Ishikawa (cell line): ENCODE results near the gene ICA1.

ENCODE experiments used
- CEBPB ChIP-seq: IDR thresholded peaks from 2 replicates; pipeline ENCODE4 v1.6.1; 2012
- CREB1 ChIP-seq: IDR thresholded peaks from 2 replicates; pipeline ENCODE4 v1.6.1; 2012; ENCODE audit warnings: low read depth
- EGR1 ChIP-seq: IDR thresholded peaks from 2 replicates; pipeline ENCODE4 v1.6.1; 2012
- EP300 ChIP-seq: IDR thresholded peaks from 2 replicates; pipeline ENCODE4 v1.6.1; 2012; ENCODE audit warnings: borderline replicate concordance
- FOXM1 ChIP-seq: IDR thresholded peaks from 2 replicates; pipeline ENCODE4 v1.6.1; 2012; ENCODE audit warnings: low read depth, borderline replicate concordance
- NFIC ChIP-seq: IDR thresholded peaks from 2 replicates; pipeline ENCODE4 v1.6.1; 2012
- RAD21 ChIP-seq: IDR thresholded peaks from 2 replicates; pipeline ENCODE4 v1.6.1; 2012; ENCODE audit warnings: low read depth
- TAF1 ChIP-seq: IDR thresholded peaks from 2 replicates; pipeline ENCODE4 v1.6.1; 2012; ENCODE audit warnings: low read depth, mild to moderate bottlenecking
- TEAD4 ChIP-seq: IDR thresholded peaks from 2 replicates; pipeline ENCODE4 v1.6.1; 2012
- YY1 ChIP-seq: IDR thresholded peaks from 2 replicates; pipeline ENCODE4 v1.6.1; 2012; ENCODE audit warnings: low read depth
- ZBTB7A ChIP-seq: IDR thresholded peaks from 2 replicates; pipeline ENCODE4 v1.6.1; 2012; ENCODE audit warnings: low read depth
- TF ChIP-seq, protein P1 (sequence below): IDR thresholded peaks from 2 replicates; pipeline ENCODE4 v1.6.1; 2012
- TF ChIP-seq, protein P2 (sequence below): IDR thresholded peaks from 2 replicates; pipeline ENCODE4 v1.6.1; 2012; ENCODE audit warnings: low read depth, mild to moderate bottlenecking
- TF ChIP-seq, protein P3 (sequence below): IDR thresholded peaks from 2 replicates; pipeline ENCODE4 v1.6.1; 2012

DNA sequence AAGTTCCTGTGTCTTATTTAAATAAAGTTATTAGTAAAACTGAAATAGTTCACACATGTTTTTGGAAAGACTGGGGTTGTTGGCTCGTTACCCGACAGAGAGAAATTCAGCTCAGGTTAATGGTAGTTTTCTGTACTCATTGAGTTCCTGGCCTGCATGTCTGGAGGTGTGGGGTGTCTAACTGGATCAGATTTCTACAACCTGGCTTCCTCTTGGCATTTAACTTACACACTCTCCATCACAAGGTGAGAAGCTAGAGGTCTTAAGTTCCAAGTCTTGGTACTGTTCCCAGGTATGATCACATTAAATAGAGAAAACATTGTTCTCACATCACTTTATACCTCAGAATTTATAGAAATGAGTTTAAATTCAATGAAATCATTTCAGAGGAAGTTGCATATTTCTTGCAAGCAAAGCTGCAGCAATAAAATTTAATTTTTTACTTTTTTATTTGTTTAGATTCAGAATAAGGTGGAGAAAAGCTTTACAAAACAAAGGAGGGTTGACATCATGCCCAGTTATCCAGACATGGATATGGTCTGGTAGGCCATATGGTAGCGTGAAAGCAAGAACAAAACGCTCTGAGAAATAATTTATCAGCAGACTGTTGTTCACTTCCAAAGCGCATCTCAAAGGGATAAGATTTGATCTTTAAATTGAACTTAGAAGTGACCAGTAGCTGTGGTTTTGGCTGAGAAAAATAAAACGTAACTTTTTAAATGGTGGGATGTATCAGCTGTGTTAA, 172.8 kb downstream of the ICA1 start:
- TF ChIP-seq RAD21: no peak
- no peak for TF ChIP-seq TEAD4
- no peak for TF ChIP-seq EP300
- TF ChIP-seq YY1: no peak
- TF ChIP-seq, protein P1, sequence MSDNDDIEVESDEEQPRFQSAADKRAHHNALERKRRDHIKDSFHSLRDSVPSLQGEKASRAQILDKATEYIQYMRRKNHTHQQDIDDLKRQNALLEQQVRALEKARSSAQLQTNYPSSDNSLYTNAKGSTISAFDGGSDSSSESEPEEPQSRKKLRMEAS: no peak
- TF ChIP-seq, protein P2, sequence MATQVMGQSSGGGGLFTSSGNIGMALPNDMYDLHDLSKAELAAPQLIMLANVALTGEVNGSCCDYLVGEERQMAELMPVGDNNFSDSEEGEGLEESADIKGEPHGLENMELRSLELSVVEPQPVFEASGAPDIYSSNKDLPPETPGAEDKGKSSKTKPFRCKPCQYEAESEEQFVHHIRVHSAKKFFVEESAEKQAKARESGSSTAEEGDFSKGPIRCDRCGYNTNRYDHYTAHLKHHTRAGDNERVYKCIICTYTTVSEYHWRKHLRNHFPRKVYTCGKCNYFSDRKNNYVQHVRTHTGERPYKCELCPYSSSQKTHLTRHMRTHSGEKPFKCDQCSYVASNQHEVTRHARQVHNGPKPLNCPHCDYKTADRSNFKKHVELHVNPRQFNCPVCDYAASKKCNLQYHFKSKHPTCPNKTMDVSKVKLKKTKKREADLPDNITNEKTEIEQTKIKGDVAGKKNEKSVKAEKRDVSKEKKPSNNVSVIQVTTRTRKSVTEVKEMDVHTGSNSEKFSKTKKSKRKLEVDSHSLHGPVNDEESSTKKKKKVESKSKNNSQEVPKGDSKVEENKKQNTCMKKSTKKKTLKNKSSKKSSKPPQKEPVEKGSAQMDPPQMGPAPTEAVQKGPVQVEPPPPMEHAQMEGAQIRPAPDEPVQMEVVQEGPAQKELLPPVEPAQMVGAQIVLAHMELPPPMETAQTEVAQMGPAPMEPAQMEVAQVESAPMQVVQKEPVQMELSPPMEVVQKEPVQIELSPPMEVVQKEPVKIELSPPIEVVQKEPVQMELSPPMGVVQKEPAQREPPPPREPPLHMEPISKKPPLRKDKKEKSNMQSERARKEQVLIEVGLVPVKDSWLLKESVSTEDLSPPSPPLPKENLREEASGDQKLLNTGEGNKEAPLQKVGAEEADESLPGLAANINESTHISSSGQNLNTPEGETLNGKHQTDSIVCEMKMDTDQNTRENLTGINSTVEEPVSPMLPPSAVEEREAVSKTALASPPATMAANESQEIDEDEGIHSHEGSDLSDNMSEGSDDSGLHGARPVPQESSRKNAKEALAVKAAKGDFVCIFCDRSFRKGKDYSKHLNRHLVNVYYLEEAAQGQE: no peak
- no peak for TF ChIP-seq EGR1
- no peak for TF ChIP-seq CEBPB
- no peak for TF ChIP-seq NFIC
- TF ChIP-seq TAF1: no peak
- no peak for TF ChIP-seq ZBTB7A
- no peak for TF ChIP-seq FOXM1
- TF ChIP-seq, protein P3, sequence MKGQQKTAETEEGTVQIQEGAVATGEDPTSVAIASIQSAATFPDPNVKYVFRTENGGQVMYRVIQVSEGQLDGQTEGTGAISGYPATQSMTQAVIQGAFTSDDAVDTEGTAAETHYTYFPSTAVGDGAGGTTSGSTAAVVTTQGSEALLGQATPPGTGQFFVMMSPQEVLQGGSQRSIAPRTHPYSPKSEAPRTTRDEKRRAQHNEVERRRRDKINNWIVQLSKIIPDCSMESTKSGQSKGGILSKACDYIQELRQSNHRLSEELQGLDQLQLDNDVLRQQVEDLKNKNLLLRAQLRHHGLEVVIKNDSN: no peak
- TF ChIP-seq CREB1: no peak
